K562 (cell line): Measurements from ENCODE around the gene DALRD3. TPM values are rescaled to one million over a fixed set of nuclear protein-coding genes. Genes with fewer than 3 reads are reported as not detected.

Experiments used
- CTBP1 ChIP-seq: fragments of 450-650 bp; IDR thresholded peaks from 2 replicates; pipeline ENCODE4 v1.6.1; 2016; ENCODE audit warnings: borderline replicate concordance
- ELF4 ChIP-seq: fragments of 450-650 bp; formaldehyde crosslinking; IDR thresholded peaks from 2 replicates; pipeline ENCODE4 v1.4.0; 2022; ENCODE audit warnings: missing genetic modification characterization
- MCM5 ChIP-seq: fragments of 450-650 bp; IDR thresholded peaks from 2 replicates; pipeline ENCODE4 v1.6.1; 2016; ENCODE audit warnings: low read depth
- PHF8 ChIP-seq: fragments of 200-600 bp; sonication (generic); IDR thresholded peaks from 2 replicates; pipeline ENCODE4 v1.6.1; 2012; ENCODE audit warnings: mixed run types, mild to moderate bottlenecking, inconsistent platforms, low read length, moderate library complexity, borderline replicate concordance
- POU5F1 ChIP-seq: fragments of 150-350 bp; IDR thresholded peaks from 2 replicates; pipeline ENCODE4 v1.6.1; 2014; ENCODE audit warnings: borderline replicate concordance, low read length, low read depth, mild to moderate bottlenecking; ENCODE audit not compliant: partially characterized antibody
- RBFOX2 ChIP-seq: fragments of 200-400 bp; formaldehyde crosslinking; IDR thresholded peaks from 2 replicates; pipeline ENCODE4 v1.6.1; 2017; ENCODE audit warnings: low read depth, mild to moderate bottlenecking, low read length, moderate library complexity
- RBM22 ChIP-seq: fragments of 200-400 bp; formaldehyde crosslinking; IDR thresholded peaks from 2 replicates; pipeline ENCODE4 v1.6.1; 2018; ENCODE audit warnings: low read length, low read depth; ENCODE audit not compliant: poor library complexity, severe bottlenecking
- SIX5 ChIP-seq, 2 experiments: IDR thresholded peaks; 2 replicates each; pipeline ENCODE4 v1.6.1; 2011; ENCODE audit warnings: low read length in 2 of 2, borderline replicate concordance in 1 of 2, low read depth in 1 of 2, mild to moderate bottlenecking in 1 of 2, moderate library complexity in 1 of 2; ENCODE audit not compliant: insufficient read depth in 1 of 2
- ZNF449 ChIP-seq: fragments of 250-450 bp; sonication (Bioruptor Pico); IDR thresholded peaks from 2 replicates; pipeline ENCODE4 v1.8.0; 2022; ENCODE audit warnings: moderate library complexity, mild to moderate bottlenecking, inconsistent platforms
- ZNF584 ChIP-seq: fragments of 200-800 bp; sonication (Bioruptor generic); IDR thresholded peaks from 2 replicates; pipeline ENCODE4 v1.6.1; 2016; ENCODE audit warnings: low read depth, mild to moderate bottlenecking, missing genetic modification characterization, missing compliant biosample characterization
- ZNF77 ChIP-seq: fragments of 250-450 bp; sonication (Bioruptor Pico); IDR thresholded peaks from 2 replicates; pipeline ENCODE4 v1.5.0; 2020
- polyA plus RNA-seq, 8 experiments: library from polyadenylated mRNA; depleted of rRNA in 4 of 8; stranded (reverse) in 5 of 8; unstranded in 3 of 8; fragments of >200 nt; fragmentation: Nextera tagmentation in 2 of 8; fragmentation: Illumina TruSeq in 1 of 8; extraction: Ambion mirVana in 2 of 8; extraction: Trizol in 1 of 8; gene quantifications; 2 replicates each; pipeline versions ENCODE4 v1.2.1 to v1.2.3, GENCODE V29; 2011 to 2014; ENCODE audit warnings: inconsistent platforms in 1 of 8, missing spikeins in 1 of 8
- total RNA-seq, 7 experiments: library from RNA; depleted of rRNA in 6 of 7; stranded (reverse); fragments of >200 nt in 6 of 7; fragmentation: Illumina TruSeq in 2 of 7; extraction: Trizol in 2 of 7; gene quantifications; 2 replicates each; pipeline versions ENCODE4 v1.2.1 to v1.2.3, GENCODE V29; 2011 to 2021; ENCODE audit warnings: low replicate concordance in 1 of 7
- TF ChIP-seq, protein P1 (sequence below): sonication (generic); formaldehyde crosslinking; IDR thresholded peaks from 2 replicates; pipeline ENCODE4 v1.5.0; 2020; ENCODE audit warnings: missing genetic modification reagents
- TF ChIP-seq, protein P2 (sequence below): fragments of 450-650 bp; formaldehyde crosslinking; IDR thresholded peaks from 2 replicates; pipeline ENCODE4 v1.4.0; 2020; ENCODE audit warnings: mild to moderate bottlenecking
- TF ChIP-seq, protein P3 (sequence below), 2 experiments: fragments of 150-350 bp in 1 of 2; IDR thresholded peaks; 2 replicates each; pipeline ENCODE4 v1.6.1; 2012 to 2016; ENCODE audit warnings: low read depth in 2 of 2, low read length in 2 of 2, mild to moderate bottlenecking in 1 of 2, moderate library complexity in 1 of 2
- TF ChIP-seq, protein P4 (sequence below): sonication (generic); formaldehyde crosslinking; IDR thresholded peaks from 2 replicates; pipeline ENCODE4 v1.8.1; 2023; ENCODE audit warnings: mild to moderate bottlenecking, missing genetic modification reagents

DALRD3 gene
- total and polyA plus RNA-seq, 9 of the 15 experiments (the other 6 are each of a cell fraction or from before 2014, with no cell fraction given): 6.6 to 31.3 (median 14.4) TPM

DNA sequence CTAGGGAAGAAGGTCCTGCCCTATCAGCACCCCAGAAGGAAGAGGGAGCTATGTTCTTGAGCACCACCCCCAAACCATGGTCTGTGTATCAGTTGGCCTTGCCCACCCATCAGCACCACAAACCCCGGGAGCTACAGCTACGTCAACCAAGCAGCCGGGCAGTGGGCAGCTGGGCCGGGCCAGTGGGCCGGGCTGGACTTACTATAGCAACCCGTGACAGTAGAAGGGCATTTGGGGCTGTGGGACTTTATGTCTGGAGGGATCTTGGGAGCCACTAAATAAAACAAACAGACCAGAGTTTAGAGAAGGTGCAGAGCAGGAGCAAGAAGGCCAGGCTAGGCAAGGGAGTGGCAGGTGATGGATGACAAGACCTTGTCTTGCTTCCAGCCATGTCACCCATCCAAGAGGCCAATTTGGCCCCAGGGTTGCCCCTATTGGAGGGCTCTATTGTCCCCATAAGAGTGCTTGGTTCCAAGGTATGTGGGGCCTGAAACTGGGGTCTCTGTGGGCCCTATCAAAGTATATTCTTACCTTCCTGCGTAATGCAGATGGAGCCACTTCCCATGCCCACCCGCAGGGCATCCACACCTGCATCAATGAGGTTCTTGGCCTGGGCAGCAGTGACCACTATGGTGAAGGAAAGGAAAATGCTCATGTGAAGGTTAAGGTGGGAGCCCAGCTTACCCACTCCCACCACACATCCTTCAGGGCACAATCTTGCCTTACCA, 7.6 kb upstream of the DALRD3 start (continued):
- TF ChIP-seq, protein P1, sequence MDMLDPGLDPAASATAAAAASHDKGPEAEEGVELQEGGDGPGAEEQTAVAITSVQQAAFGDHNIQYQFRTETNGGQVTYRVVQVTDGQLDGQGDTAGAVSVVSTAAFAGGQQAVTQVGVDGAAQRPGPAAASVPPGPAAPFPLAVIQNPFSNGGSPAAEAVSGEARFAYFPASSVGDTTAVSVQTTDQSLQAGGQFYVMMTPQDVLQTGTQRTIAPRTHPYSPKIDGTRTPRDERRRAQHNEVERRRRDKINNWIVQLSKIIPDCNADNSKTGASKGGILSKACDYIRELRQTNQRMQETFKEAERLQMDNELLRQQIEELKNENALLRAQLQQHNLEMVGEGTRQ (CRISPR knock-in tag): no peak
- TF ChIP-seq, protein P2, sequence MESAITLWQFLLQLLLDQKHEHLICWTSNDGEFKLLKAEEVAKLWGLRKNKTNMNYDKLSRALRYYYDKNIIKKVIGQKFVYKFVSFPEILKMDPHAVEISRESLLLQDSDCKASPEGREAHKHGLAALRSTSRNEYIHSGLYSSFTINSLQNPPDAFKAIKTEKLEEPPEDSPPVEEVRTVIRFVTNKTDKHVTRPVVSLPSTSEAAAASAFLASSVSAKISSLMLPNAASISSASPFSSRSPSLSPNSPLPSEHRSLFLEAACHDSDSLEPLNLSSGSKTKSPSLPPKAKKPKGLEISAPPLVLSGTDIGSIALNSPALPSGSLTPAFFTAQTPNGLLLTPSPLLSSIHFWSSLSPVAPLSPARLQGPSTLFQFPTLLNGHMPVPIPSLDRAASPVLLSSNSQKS: no peak
- TF ChIP-seq MCM5 (no peak), SIX5 (IDR thresholded peaks at IDR 0.05; ENCODE audit: borderline replicate concordance in 1 of 2, insufficient read depth in 1 of 2, low read depth in 1 of 2, low read length in 2 of 2) (no peak), RBFOX2 (0 out of 2 replicates have a peak, but pooled peaks have one; percentile 47), POU5F1 (no peak), ZNF449 (CRISPR knock-in tag) (no peak), PHF8 (no peak), CTBP1 (no peak), RBM22 (no peak), ELF4 (CRISPR knock-in tag) (no peak), ZNF77 (CRISPR knock-in tag) (no peak), ZNF584 (no peak)
- TF ChIP-seq, protein P3, sequence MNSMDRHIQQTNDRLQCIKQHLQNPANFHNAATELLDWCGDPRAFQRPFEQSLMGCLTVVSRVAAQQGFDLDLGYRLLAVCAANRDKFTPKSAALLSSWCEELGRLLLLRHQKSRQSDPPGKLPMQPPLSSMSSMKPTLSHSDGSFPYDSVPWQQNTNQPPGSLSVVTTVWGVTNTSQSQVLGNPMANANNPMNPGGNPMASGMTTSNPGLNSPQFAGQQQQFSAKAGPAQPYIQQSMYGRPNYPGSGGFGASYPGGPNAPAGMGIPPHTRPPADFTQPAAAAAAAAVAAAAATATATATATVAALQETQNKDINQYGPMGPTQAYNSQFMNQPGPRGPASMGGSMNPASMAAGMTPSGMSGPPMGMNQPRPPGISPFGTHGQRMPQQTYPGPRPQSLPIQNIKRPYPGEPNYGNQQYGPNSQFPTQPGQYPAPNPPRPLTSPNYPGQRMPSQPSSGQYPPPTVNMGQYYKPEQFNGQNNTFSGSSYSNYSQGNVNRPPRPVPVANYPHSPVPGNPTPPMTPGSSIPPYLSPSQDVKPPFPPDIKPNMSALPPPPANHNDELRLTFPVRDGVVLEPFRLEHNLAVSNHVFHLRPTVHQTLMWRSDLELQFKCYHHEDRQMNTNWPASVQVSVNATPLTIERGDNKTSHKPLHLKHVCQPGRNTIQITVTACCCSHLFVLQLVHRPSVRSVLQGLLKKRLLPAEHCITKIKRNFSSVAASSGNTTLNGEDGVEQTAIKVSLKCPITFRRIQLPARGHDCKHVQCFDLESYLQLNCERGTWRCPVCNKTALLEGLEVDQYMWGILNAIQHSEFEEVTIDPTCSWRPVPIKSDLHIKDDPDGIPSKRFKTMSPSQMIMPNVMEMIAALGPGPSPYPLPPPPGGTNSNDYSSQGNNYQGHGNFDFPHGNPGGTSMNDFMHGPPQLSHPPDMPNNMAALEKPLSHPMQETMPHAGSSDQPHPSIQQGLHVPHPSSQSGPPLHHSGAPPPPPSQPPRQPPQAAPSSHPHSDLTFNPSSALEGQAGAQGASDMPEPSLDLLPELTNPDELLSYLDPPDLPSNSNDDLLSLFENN (IDR thresholded peaks at IDR 0.05; ENCODE audit: low read depth in 2 of 2, low read length in 2 of 2): no peak
- TF ChIP-seq, protein P4, sequence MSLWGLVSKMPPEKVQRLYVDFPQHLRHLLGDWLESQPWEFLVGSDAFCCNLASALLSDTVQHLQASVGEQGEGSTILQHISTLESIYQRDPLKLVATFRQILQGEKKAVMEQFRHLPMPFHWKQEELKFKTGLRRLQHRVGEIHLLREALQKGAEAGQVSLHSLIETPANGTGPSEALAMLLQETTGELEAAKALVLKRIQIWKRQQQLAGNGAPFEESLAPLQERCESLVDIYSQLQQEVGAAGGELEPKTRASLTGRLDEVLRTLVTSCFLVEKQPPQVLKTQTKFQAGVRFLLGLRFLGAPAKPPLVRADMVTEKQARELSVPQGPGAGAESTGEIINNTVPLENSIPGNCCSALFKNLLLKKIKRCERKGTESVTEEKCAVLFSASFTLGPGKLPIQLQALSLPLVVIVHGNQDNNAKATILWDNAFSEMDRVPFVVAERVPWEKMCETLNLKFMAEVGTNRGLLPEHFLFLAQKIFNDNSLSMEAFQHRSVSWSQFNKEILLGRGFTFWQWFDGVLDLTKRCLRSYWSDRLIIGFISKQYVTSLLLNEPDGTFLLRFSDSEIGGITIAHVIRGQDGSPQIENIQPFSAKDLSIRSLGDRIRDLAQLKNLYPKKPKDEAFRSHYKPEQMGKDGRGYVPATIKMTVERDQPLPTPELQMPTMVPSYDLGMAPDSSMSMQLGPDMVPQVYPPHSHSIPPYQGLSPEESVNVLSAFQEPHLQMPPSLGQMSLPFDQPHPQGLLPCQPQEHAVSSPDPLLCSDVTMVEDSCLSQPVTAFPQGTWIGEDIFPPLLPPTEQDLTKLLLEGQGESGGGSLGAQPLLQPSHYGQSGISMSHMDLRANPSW: no peak
